Activated CD4-positive, alpha-beta T cell treated with anti-CD3 and anti-CD28 coated beads, Interleukin-2, Interleukin-4, amounts not matched to agents 100 ng/mL and 50 ng/mL, durations not matched to agents 16 hours and 8 hours (primary cell): Measurements from ENCODE around the gene E2F3.

ENCODE experiments used
- DNase-seq: peaks from one replicate; pipeline ENCODE4 v3.0.0-alpha.2; 2020; ENCODE audit warnings: low spot score

The E2F3 gene

DNA sequence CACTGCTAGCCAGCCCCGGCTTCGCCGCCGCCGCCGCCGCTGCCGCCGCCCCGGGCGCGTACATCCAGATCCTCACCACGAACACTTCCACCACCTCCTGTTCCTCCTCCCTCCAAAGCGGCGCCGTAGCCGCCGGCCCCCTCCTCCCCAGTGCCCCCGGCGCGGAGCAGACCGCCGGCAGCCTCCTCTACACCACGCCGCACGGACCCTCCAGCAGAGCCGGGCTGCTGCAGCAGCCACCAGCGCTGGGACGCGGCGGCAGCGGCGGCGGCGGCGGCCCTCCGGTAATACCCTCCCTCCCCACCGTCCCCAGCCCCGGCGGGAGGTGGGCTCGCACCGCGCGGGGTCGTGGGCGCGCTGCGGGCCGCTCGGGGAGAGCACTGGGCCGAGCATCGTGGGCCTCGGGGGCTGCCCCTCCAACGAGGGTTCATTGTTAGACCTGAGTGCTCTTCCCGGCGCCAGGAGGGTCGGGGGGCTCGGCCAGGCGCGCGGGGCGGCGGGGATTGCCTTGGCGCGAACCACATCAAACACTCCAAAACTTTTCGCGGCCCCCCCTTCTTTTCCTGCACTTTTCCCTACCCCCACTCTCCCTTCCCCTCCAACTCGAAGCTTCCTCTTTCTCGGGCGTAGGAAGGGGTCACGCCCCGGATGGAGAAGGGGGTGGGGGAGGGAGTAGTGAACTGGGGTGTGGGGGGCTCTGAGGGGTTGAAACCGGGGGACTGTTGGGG, 827 bp downstream of the E2F3 start:
- DNase-seq: peak; percentile 55

- DNase-seq: peak; percentile 94
These were observed 1.5 kb downstream of the E2F3 start for GRCh38 chr6:20403070-20403765.

DNA sequence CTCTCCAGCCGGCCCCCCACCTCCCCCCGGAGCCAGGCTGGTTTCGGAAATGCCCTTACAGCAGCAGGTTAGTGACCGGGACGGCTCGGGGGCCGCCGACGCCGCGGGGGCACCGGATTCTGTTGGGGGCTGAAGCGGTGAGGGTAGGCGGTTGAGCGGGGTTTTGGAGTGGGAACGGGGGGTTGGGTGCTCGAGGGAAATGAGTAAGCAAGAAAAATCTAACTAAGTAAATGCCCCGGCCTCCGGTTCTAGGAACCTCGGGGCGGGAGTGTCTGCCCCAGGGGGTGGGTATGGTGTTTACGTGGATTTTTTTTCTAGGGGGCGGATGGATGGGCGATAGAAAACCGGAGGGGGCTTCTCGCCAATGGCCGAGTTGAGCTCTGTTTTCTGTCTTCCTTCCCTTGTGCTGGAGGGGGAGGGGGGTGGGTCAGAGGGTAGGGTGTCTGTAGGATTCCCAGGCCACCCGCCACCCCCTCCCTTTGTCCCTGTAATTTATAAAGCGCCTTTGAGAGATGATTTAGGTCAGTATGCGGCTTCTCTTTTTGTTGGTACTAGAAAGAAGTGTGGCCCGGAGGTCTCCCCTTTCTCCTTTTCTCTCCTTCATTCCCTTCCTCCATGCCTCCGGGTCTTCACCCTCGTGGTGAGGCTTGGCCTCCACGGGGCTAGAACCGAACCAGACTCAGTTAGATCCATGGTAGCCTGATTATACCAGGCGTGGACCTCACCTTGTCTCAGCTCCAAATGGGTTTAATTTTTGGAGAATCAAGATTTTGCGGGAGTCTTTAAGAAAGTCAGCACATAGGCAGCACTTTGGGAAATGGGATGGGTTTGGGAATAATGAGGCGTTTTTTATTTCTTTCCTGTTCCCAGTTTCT, 2.3 kb downstream of the E2F3 start:
- DNase-seq: peak; percentile 80

GRCh38 chr6:20404641-20405032, 3.0 kb downstream of the E2F3 start:
- peak; percentile 76 for DNase-seq

DNA sequence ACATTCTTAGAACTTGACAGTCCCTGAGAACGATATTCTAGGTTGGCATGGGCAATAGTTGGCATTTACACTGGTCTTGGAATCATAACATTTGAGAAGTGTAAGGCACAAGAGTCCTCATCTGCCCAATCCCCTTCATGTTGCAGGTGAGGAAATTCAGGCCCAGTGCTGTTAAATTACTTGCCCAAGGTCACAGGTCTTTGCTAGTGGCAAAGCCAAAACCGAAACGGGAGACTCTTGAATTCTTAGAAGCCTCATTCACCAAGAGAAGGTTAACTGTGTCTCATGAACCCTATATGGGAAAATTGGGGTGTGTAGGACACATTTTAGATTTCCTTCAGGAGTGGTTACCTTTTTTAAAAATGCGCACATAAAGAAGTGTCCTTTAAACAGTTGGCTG, 7.2 kb downstream of the E2F3 start:
- DNase-seq: peak; percentile 16

DNA sequence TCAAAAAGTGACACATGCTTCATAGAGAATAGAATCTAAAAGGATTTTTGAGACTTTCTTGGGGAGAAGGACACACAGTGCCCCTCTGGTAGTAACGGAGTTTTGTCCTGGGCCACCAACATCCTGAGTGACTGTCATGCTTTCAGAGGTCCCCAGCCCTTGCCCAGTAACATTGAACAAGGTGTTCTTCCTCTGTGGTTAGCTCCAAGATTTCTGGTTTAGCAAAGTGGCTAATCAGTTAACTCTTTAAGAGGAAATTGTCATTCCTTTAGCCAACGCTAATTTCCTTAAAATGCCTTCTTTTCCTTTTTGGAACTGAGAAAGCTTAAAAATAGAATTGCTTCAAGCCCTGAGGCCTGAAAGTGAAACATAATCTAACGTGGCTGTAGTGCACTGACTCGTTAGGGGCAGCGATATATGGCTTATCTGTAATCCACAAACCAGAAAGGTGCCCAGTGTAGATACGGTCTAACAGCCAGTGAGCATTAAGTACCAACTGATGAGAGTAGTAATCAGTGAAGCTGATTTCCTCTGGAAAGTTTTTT, 7.8 kb downstream of the E2F3 start:
- DNase-seq: peak; percentile 32

GRCh38 chr6:20411544-20411943, 9.9 kb downstream of the E2F3 start:
- DNase-seq: no peak

- no peak for DNase-seq
These were observed 10.4 kb downstream of the E2F3 start for GRCh38 chr6:20411953-20412681.

DNA sequence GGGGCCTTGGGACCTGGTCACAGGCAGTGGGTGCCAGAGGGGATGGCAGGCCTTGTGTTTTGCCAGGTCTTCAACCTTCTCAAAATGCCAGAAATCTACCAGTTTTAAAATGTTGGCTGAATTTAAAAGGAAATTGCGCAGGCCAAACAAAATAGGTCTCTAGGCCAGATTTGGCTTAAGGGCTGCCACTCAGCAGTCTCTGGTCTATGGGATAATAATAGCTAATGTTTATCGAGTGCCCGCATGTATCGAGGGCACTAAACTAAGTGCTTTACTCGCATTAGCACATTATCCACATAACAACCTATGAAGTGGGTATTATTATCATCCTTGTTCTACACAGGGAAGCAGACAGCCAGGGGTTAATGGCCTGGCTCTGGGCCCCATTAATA, 11.0 kb downstream of the E2F3 start:
- no peak for DNase-seq

- no peak for DNase-seq
These were observed 12.1 kb downstream of the E2F3 start for GRCh38 chr6:20413826-20414225.

- DNase-seq: no peak
These were observed 13.0 kb downstream of the E2F3 start for GRCh38 chr6:20414711-20415110.

- no peak for DNase-seq
These were observed 13.6 kb downstream of the E2F3 start for GRCh38 chr6:20415304-20415703.

GRCh38 chr6:20415712-20416454, 14.2 kb downstream of the E2F3 start:
- no peak for DNase-seq

DNA sequence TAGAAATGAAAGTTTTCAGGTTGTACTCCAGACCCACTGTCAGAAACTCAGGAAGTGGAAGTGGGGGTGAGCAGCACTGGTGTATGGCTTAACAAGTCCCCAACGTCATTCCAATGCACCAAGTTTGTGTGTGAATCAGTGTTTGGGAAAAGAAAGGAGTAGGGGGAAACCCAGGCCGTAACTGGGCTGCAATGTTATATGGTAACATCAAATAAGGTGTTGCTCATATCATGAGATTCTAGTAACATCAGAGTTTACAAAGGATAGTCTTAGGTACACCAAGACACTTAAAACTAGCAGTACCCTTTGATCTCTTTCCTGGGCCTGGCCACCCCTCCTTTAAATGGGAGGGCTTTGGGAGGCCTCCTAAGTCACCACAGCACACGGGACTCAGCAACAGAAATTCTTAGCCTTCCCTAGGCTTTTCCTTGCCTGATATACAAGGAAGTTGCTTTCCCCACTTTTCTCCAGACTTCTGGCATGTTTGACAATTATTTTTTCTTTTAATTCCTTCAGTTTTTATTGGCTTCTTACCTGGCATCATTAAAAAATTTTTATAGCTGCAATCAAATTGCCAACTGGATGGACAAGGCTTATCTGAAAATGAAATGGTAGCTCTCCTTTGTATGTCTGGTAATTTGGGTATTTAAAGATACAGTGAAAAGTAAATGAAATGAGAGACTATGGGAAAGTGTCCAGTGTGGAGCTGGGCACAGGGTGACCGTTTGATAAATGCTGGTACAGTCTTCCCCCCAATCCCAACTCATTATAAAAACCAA, 15.1 kb downstream of the E2F3 start:
- no peak for DNase-seq

- DNase-seq: no peak
These were observed 16.1 kb downstream of the E2F3 start for GRCh38 chr6:20417819-20418218.

DNA sequence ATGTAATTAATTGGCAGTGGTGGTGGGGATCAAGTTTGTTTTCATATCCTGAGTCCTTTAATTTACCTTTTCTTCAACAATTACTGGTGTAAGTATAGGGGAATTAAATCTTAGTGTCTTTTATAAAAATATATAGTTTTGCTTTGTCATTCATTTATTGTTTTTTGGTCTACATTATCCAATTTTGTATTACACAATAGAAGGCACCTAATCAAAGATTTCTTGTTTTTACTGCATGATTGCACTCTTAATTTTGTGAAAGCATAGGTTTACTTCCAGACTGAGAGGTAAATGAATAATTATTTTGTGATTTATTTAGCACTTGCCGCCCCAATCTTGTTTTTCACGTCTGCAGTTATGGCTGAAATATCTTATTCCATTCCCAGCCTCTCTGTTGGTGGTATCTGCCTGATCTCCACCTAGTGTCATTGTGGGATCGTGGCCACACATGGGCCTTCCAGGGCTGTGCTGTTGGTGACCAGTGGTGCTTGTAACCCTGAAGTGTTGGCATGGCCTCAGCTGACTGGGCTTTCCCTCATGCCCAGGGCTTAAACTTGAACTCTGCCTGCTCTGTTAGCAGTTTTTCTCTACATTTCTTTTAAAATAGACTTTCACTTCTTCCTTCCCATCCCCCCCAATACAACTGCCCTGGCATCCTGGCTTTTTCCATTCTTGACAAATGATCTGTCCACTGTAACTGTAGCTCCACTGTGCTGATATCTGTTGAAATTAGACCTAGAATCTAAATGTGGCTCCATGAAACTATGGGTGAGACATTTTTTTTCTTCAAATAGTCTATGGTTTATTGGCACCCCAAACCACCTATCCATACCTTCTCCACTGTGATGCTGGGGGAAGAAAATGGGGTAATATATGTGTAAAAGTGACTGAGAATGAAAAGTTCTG, 24.8 kb downstream of the E2F3 start:
- DNase-seq: no peak

- no peak for DNase-seq
These were observed 26.2 kb downstream of the E2F3 start for GRCh38 chr6:20427856-20428255.

DNA sequence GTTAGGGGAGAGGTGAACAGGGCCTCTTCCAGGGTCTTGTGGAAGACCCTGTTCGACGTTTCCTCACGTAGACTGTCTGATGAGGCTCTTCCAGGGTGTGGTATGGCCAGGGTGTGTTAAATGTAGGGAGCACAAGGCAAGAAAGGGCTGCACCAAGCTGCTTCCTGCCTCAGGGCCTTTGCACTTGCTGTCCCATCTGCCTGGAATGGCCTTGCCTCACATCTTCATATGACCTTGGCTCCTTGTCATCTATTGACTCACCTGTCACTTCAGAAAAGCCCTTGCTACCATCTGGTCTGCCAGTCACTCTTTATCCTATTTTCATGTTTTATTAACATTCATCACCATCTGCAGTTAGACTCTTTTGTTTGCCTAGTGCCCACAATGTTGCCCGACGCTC, 31.0 kb downstream of the E2F3 start:
- no peak for DNase-seq

DNA sequence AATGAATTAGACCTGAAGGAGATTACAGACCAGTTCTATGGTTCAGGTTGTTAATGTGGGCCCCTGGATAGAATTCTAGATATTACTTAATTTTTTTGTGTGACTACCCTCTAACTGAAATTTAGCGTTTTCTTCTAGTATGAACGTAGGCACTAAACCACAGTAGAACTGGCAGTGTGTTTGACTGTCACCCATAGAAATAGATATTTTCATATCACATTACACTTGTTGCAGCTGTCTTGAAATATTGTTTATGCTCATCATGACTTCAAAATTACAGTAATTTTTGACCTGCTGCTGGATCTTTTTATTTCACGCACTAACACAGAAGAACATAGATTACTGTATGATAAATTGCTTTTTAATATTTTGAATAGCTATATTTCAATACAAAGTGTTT, 31.6 kb downstream of the E2F3 start:
- no peak for DNase-seq
